Neural cell (in vitro differentiated cells): ENCODE results near the gene PARD6A. TPM values are rescaled to one million over a fixed set of nuclear protein-coding genes. Genes with fewer than 3 reads are reported as not detected.

Experiments
- H2AFZ ChIP-seq: fragments of 200-600, 300-800 bp; sonication (generic), shearing (Covaris generic); 2 replicates; pipeline ENCODE4 v1.6.0; 2014; ENCODE audit warnings: low read depth, mild to moderate bottlenecking, antibody characterized with exemption, low read length, moderate library complexity
- H3F3A ChIP-seq: fragments of 200-600 bp; shearing (Covaris generic); 2 replicates; pipeline ENCODE4 v1.6.1; 2016; ENCODE audit warnings: mild to moderate bottlenecking, moderate library complexity, mixed read lengths, antibody characterized with exemption, low read length; ENCODE audit not compliant: insufficient read depth, poor library complexity, severe bottlenecking
- H3K27ac ChIP-seq: fragments of 200-600, 300-800 bp; sonication (generic), shearing (Covaris generic); 2 replicates; pipeline ENCODE4 v1.5.1; 2014; ENCODE audit warnings: mild to moderate bottlenecking, low read length, moderate library complexity
- H3K27me3 ChIP-seq: fragments of 300-800, 200-600 bp; sonication (generic), shearing (Covaris generic); 2 replicates; pipeline ENCODE4 v1.6.0; 2014; ENCODE audit warnings: mild to moderate bottlenecking, low read depth, low read length, moderate library complexity; ENCODE audit not compliant: insufficient read depth
- H3K36me3 ChIP-seq: fragments of 300-800, 200-600 bp; sonication (generic), shearing (Covaris generic); 2 replicates; pipeline ENCODE4 v1.5.1; 2014; ENCODE audit warnings: mild to moderate bottlenecking, antibody characterized with exemption, low read length, moderate library complexity; ENCODE audit not compliant: insufficient read depth
- H3K4me2 ChIP-seq: fragments of 300-800, 200-600 bp; sonication (generic), shearing (Covaris generic); 2 replicates; pipeline ENCODE4 v1.6.0; 2014; ENCODE audit warnings: mild to moderate bottlenecking, low read length
- H3K4me3 ChIP-seq: fragments of 300-800, 200-600 bp; sonication (generic), shearing (Covaris generic); 2 replicates; pipeline ENCODE4 v1.5.1; 2014; ENCODE audit warnings: mild to moderate bottlenecking, low read length, moderate library complexity
- H3K79me2 ChIP-seq: fragments of 200-600 bp; shearing (Covaris generic); replicated peaks from 2 replicates; pipeline ENCODE4 v1.6.0; 2014; ENCODE audit warnings: mild to moderate bottlenecking, low read length, moderate library complexity; ENCODE audit not compliant: insufficient read depth
- H3K9ac ChIP-seq: fragments of 300-800, 200-600 bp; sonication (generic), shearing (Covaris generic); 2 replicates; pipeline ENCODE4 v1.6.1; 2016; ENCODE audit warnings: mild to moderate bottlenecking, low read length, mixed read lengths
- H3K9me2 ChIP-seq: fragments of 200-600 bp; shearing (Covaris generic); 2 replicates; pipeline ENCODE4 v1.6.1; 2016; ENCODE audit warnings: mild to moderate bottlenecking, low read length, mixed read lengths; ENCODE audit not compliant: insufficient read depth
- H3K9me3 ChIP-seq: fragments of 200-600, 300-800 bp; sonication (generic), shearing (Covaris generic); 2 replicates; pipeline ENCODE4 v1.6.1; 2016; ENCODE audit warnings: mild to moderate bottlenecking, mixed run types, low read length, moderate library complexity, mixed read lengths
- H4K20me1 ChIP-seq: fragments of 200-600 bp; shearing (Covaris generic); 2 replicates; pipeline ENCODE4 v1.6.1; 2016; ENCODE audit warnings: mild to moderate bottlenecking, mixed run types; ENCODE audit not compliant: insufficient read depth
- CTCF ChIP-seq: fragments of 450-650 bp; IDR thresholded peaks from 2 replicates; pipeline ENCODE4 v1.5.1; 2014; ENCODE audit warnings: antibody characterized with exemption, mild to moderate bottlenecking, moderate library complexity; ENCODE audit not compliant: poor library complexity, severe bottlenecking
- EP300 ChIP-seq: fragments of 450-650 bp; conservative IDR thresholded peaks from 2 replicates; pipeline ENCODE4 v1.6.1; 2014; ENCODE audit warnings: antibody characterized with exemption, mild to moderate bottlenecking, moderate library complexity; ENCODE audit not compliant: poor library complexity, severe bottlenecking
- EZH2 ChIP-seq: fragments of 200-600, 300-800 bp; shearing (Covaris generic), sonication (generic); IDR thresholded peaks from 2 replicates; pipeline ENCODE4 v1.6.1; 2014; ENCODE audit warnings: antibody characterized with exemption, low read length, borderline replicate concordance, mild to moderate bottlenecking; ENCODE audit not compliant: insufficient read depth, poor library complexity, severe bottlenecking
- POLR2AphosphoS5 ChIP-seq: IDR thresholded peaks from 2 replicates; pipeline ENCODE4 v1.6.1; 2012
- RAD21 ChIP-seq: fragments of 450-650 bp; conservative IDR thresholded peaks from 2 replicates; pipeline ENCODE4 v1.6.1; 2014; ENCODE audit warnings: antibody characterized with exemption, mild to moderate bottlenecking, moderate library complexity
- REST ChIP-seq: IDR thresholded peaks from 2 replicates; pipeline ENCODE4 v1.6.1; 2012; ENCODE audit warnings: borderline replicate concordance
- SMC3 ChIP-seq: fragments of 450-650 bp; conservative IDR thresholded peaks from 2 replicates; pipeline ENCODE4 v1.6.1; 2014; ENCODE audit warnings: antibody characterized with exemption, mild to moderate bottlenecking, moderate library complexity; ENCODE audit not compliant: poor library complexity
- TAF1 ChIP-seq: IDR thresholded peaks from 2 replicates; pipeline ENCODE4 v1.6.1; 2012; ENCODE audit warnings: low read depth
- polyA plus RNA-seq: library from polyadenylated mRNA; depleted of rRNA; stranded (reverse); fragments of >200 nt; gene quantifications from 2 replicates; pipeline ENCODE4 v1.2.3, GENCODE V29; 2014

PARD6A gene
- polyA plus RNA-seq, 1 donor from 2014 or later: 34.8 TPM

GRCh38 chr16:67704110-67704509, 43.4 kb downstream of the PARD6A start:
- Histone ChIP-seq H3K9ac (no peak overlapping the region), H3K79me2 (peaks cover 48% of the 10 kb centered on the region), H3K27ac (no peak overlapping the region), H4K20me1 (peaks cover 12% of the 10 kb centered on the region), H3K36me3 (no peaks in the 10 kb centered on the region), H3K9me2 (no peaks in the 10 kb centered on the region), H3K9me3 (no peaks in the 10 kb centered on the region), H3K4me3 (no peak overlapping the region), H3K4me2 (no peak overlapping the region), H3K27me3 (no peaks in the 10 kb centered on the region), H2AFZ (no peak overlapping the region), H3F3A (no peaks in the 10 kb centered on the region)
- TF ChIP-seq SMC3 (no peak), REST (no peak), RAD21 (no peak), POLR2AphosphoS5 (no peak), EZH2 (no peak), TAF1 (no peak), EP300 (no peak), CTCF (no peak)

- H3K79me2 ChIP-seq: peaks cover 64% of the 10 kb centered on the region
Observed at GRCh38 chr16:67707210-67707609, 46.5 kb downstream of the PARD6A start.

GRCh38 chr16:67707790-67708189, 47.0 kb downstream of the PARD6A start:
- H3K27me3 ChIP-seq: no peaks in the 10 kb centered on the region
- no peak overlapping the region for H3K4me3 ChIP-seq
- no peak overlapping the region for H3K4me2 ChIP-seq
- H3K9me2 ChIP-seq: no peaks in the 10 kb centered on the region
- no peaks in the 10 kb centered on the region for H3F3A ChIP-seq
- no peaks in the 10 kb centered on the region for H3K9me3 ChIP-seq
- peaks cover 13% of the 10 kb centered on the region for H4K20me1 ChIP-seq
- H2AFZ ChIP-seq: no peak overlapping the region
- no peak overlapping the region for H3K9ac ChIP-seq
- H3K36me3 ChIP-seq: no peaks in the 10 kb centered on the region
- H3K79me2 ChIP-seq: peaks cover 64% of the 10 kb centered on the region
- H3K27ac ChIP-seq: no peak overlapping the region
- no peak for TF ChIP-seq EP300

More at GRCh38 chr16:67707210-67707609, 46.5 kb downstream of the PARD6A start:
- TF ChIP-seq RAD21 (no peak), EZH2 (no peak)
- Histone ChIP-seq H3F3A (no peaks in the 10 kb centered on the region), H3K36me3 (no peaks in the 10 kb centered on the region), H4K20me1 (peaks cover 13% of the 10 kb centered on the region), H3K9me2 (no peaks in the 10 kb centered on the region), H3K4me2 (no peak overlapping the region), H3K4me3 (no peak overlapping the region), H3K27ac (no peak overlapping the region), H3K9ac (no peak overlapping the region), H3K9me3 (no peaks in the 10 kb centered on the region), H2AFZ (no peak overlapping the region), H3K27me3 (no peaks in the 10 kb centered on the region)
